HFF-Myc (cell line): ENCODE data around the gene CHGA.

Experiments
- DNase-seq: peaks from one replicate; pipeline ENCODE4 v3.0.0-alpha.2; 2011; ENCODE audit warnings: low read depth; ENCODE audit errors: extremely low read depth
- H3K4me3 ChIP-seq: replicated peaks from 2 replicates; pipeline ENCODE4 v1.5.1; 2011; ENCODE audit warnings: low read depth, mild to moderate bottlenecking, control low read depth, low read length
- CTCF ChIP-seq: IDR thresholded peaks from 2 replicates; pipeline ENCODE4 v1.5.1; 2012; ENCODE audit warnings: mild to moderate bottlenecking, low read depth, low read length, control low read depth; ENCODE audit errors: missing control alignments

Gene CHGA

DNA sequence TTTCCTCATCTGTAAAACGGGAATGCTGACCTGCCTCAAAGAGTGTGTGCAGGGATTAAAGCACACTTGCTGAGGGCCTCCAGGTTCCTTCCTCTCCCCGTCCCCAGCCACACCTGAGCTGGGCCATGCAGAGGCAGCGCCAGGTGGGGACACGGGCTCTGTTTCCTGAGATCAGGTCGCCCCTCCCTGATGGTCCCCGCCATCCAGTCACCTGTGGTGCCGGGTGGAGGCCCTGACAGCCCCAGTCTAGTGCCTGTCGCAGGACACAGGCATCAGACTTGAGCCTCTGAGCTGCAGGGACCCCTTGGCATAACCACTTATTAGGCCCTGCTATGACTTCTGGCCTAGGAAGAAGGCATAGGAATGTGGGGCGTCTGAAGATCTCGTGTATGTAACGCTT, 12.5 kb downstream of the CHGA start:
- H3K4me3 ChIP-seq, result no peak overlapping the region
- no peak for DNase-seq
- TF ChIP-seq CTCF, result no peak

DNA sequence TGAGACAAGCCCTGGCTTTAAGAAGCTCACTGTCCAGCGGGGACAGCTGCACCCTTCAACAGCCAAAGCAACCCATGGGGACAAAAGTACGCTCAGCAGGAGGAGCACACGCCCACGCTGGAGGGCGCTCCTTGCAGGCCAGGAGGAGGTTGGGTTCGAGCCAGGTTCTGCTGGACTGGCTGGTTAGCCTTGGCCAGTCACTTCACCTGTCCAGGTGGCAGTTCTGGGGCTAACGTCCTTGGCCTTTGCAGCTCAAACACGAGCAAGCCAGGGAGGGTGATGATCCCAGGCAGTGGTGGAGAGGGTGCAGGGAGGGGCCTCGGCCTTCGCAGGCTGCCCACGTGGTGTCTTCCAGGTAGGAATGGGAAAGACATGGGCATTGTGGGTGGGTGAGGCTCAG, 13.1 kb downstream of the CHGA start:
- no peak overlapping the region for H3K4me3 ChIP-seq
- TF ChIP-seq CTCF, result no peak

DNA sequence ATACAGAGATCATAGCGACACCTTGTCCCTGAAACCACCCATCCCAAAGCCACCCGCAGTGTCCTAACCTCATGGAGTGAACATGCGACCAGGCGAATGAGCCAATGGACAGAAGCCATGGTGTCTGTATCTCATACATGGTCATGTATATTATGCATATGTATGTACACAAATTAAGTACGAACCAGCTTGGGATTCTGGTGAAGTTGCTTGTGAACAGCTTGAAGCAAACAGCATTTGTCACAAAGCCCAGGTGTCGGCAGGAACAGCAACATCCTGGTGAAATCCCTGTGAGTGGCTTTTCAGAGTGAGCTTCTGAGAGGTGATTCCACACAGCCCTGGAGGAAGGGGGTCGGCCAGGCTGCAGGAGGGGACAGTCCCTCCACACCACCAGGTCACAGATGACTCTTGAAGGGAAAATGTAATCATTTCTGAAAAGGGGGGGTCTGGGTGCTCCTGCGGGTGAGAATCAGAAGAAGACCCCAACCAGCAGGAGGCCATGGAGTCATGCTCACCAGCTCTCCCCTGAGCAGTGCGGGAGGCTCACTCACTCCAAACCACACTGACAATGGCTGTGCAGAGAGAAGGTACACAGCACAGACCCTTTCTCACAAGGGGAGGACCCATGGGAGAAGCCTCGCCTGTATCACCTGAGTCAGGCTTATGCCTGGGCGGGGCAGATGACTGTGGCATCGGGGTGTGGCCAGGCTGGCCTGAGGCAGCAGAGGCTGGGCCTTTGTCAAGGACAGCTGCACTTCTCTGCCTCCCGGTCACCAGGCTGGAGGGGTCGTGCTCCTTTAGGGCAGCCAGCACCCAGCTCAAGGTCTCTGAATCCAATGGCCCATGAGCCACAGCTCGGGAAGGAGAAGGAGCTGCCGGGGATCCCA, 14.3 kb downstream of the CHGA start:
- no peak overlapping the region for H3K4me3 ChIP-seq
- DNase-seq, result no peak
- no peak for TF ChIP-seq CTCF

More for the DNA sequence above, 13.1 kb downstream of the CHGA start:
- no peak for DNase-seq

DNA sequence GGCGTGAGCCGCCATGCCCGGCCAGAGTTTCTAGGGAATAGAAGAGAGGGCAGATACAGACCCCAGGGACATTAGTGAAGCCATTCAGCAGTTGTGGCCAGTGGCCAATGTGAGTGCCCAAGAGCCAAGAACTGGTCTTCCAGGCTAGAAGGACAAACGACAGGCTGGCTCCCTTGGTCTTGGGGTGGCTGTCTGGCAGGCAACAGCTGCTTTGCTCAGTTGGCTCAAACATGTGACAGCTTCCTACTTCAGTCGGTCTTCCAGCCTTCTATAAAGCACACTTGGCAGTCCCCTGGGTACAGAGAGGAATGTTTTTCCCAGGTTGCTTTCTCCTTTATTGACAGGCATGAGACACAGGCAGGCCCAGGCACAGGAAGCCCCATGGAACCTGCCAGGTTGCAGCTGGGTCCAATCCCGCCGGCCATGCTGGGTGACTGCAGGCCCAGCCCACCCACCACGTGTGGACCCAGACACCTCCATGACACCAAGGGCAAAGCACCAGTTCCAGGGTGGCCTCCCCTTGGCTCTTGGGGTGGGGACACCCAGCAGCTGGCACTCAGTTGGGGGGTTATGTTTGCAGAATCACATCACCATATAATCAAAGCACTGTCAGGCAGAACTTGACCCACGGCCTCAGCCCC, 15.4 kb downstream of the CHGA start:
- no peak overlapping the region for H3K4me3 ChIP-seq
- no peak for TF ChIP-seq CTCF
- DNase-seq, result no peak

- H3K4me3 ChIP-seq, result no peak overlapping the region
- TF ChIP-seq CTCF, result no peak
- no peak for DNase-seq
These were observed 16.1 kb downstream of the CHGA start for GRCh38 chr14:92938890-92939671.

DNA sequence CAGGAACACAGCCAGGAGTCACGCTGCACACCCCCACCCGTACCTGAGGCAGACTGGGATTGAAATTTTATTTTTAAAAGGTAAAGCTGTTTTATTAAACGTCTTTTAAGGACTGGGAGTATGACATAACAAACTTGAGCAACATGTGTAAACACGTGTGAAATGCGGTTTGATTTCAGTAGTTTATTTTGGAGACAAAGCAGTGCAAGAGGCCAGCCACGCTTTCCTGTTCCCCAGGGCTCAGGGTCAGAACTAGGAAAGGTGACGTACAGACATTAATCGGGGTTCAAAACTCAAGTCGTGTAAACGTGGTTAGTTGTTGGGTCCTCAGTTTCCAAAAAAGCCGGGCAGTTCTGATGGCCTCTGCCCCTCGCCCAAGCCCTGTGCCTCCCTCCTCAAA, 16.7 kb downstream of the CHGA start:
- DNase-seq, result no peak
- no peak for TF ChIP-seq CTCF
- H3K4me3 ChIP-seq, result no peak overlapping the region
